CD1c-positive myeloid dendritic cell (primary cell): ENCODE measurements around the gene DIRAS2.
"Not testable (repeated sequence)": the region's sequence is repeated elsewhere in the genome, so short reads cannot be mapped to it uniquely, and the experiment has no call there.

Source experiments
- DNase-seq: peaks from one replicate; pipeline ENCODE4 v3.0.0-alpha.2; 2016; ENCODE audit errors: extremely low spot score

The DIRAS2 gene, protein sequence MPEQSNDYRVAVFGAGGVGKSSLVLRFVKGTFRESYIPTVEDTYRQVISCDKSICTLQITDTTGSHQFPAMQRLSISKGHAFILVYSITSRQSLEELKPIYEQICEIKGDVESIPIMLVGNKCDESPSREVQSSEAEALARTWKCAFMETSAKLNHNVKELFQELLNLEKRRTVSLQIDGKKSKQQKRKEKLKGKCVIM

DNA sequence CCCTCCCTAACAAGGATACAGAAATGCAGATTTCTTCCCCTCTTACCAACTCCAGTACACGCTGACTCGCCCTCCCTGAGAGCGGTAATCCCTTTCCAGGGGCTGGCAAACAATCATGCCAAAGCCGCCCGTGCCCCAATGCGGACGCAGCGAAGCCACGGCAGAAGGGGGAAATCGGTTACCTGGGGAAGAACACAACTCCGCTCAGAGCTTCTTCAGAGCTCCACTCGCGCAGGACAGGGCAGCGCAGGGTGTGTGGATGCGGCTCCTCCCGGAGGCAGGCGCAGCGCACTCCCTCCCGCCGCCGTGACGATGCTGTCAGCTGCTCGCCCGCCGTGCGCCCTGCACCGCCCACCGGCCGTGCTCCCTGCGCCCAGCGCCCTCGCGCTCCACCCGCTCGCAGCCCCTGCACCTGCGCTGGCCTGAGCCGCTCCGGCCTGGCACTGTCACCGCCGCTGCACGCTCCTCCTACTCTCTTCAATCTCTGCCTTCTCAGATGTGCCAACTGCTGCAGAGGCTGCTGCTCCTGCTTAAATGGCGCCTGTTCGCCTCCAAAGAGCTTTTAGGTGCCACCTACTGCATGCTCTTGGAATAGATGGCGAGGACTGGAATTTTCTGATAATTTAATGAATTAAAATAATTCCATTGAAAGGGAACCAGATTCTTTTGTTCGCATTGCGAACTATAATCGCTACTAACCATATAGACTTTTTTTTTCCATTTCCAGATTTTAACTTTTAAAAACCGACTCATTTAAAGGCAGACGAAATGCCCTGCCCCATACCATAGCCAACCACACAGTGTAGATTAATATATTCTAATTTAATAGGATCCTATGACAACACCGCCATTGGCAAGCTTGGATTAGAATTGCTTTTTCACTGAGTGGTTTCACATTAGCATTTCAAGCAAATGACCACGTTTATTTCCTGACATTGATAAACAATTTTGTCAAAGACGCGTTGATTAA is at the start of gene DIRAS2:
TSS of gene DIRAS2 (minus strand) at position 255 of the 970 bp plus-strand sequence. CDS start 28,997 bp downstream, outside the sequence.
- peak; percentile 30 for DNase-seq

DNA sequence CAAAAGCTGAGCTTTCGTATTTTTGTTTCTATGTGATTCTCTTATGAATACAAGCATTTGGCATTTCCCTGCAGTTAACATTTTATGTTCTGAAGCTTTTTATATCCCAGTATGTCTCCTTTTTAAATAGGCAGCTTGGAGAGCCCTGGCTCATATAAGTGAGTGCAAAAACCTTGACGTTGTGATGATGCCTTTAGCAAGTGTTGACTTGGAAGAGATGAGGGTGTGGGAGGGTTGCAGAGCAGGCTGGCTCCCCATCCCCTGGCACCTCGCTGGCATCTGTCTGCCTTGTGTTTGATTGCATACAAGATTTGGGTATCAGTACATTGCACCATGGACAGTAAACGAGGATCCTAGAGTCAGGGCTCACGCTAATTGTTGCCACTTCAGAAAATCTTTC is 42.1 kb upstream of the DIRAS2 start:
- no peak for DNase-seq

DNA sequence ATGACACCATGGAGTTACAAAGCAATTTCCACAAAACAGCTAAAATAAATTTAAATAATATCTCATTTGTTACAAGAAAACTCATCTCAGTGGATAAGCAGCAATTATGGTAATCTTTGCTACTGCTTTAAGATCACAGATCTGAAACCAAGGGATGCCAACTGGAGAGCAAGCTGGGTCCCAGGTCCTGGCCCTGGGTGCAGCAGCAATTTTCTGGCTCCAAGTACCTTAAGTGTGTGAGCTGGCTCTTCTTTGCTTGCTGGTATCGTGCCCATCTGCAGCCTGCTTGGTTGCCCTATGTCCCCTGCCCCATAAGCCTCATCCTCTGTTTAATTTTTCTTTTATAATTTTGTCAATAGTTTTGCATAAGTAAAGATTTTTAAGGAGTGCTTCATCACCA is 41.5 kb upstream of the DIRAS2 start:
- DNase-seq, result no peak

DNA sequence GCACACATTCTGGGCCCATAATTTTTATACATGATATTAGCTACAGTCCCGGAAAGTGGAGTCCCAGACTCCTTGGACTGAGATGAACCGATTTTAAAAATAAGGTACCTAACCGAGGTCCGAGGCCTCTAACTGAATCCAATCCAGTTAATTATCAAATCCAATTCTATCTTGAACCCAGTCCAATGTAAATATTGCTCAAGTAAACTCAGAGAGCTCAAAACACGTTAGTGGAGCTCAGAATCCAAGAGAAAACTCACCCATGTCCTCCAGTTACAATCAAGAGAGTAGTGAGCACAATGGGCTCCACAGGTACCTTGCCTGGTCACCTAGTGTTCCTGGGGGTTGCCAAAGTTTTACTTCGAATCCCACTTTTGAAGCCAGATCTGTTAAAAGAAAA is 37.9 kb upstream of the DIRAS2 start:
- no peak for DNase-seq

DNA sequence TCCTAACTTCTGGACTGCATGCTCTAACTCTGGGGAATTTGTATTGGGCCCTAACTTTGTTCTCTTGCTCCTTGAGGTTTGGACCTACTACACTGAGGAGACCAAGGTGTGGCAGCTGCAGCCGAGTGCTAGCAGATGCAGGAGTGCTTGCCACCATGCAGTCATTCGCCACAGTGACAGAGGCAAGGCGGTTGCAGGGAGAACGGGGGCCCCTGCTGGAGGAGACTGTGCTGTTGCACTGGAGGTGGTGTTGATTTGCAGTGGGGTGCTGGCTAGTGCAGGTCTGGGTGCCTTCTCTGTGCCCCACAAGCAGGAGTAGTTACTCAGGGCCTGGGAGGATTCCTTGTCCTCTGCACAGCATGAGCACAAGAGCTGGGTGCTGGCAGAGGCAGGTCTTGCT is 22.4 kb upstream of the DIRAS2 start:
- no peak for DNase-seq

DNA sequence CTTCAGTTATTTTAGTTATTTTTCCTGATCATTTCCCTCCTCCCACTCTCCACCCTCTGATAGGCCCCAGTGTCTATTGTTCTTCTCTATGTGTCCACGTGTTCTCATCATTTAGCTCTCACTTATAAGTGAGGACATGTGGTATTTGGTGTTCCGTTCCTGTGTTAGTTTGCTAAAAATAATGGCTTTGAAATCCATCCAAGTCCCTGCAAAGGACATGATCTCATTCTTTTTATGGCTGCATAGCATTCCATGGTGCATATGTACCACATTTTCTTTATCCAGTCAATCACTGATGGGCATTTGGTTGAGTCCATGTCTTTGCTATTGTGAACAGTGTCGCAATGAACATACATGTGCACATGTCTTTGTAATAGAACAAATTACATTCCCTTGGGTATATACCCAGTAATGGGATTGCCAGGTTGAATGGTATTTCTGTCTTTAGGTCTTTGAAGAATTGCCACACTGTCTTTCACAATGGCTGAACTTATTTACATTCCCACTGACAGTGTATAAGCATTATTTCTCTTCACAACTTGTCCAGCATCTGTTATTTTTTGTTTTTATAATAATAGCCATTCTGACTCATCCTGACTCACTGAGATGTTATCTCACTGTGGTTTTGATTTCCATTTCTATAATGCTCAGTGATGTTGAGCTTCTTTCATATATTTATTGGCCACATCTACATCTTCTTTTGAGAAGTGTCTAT is 17.2 kb upstream of the DIRAS2 start:
- DNase-seq, result no peak

DNA sequence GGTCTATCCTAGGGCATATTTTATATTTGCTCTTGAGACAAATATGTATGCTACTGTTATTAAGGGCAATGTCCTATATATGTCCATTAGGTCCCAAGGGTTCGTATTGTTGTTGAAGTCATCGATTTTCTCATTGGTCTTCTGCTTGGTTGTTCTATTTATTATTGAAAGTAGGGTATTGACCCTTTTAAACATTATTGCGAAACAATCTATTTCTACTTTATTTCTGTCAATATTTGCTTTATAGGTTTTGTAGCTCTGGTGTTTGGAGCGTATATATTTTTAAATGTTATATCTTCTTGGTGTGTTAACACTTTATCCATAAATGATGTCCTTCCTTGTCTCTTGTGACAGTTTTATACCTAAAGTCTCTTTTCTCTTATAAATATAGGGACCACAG is 16.2 kb upstream of the DIRAS2 start:
- no peak for DNase-seq

DNA sequence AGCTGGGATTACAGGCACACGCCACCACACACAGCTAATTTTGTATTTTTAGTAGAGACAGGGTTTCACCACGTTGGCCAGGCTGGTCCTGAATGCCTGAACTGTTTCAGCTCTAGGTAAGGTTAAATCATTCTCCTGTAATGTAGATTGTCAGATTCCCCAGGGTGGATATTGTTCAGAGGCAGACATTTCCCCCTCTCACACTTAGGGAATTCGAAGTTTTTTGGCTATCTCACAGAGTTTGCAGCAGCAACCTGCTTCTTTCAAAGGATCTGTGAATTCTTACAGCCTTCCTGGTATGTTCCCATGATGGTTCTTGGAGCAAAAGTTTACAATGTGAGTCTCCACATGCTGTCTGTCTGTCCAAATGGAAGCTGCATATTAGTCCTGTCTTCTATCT is 15.6 kb upstream of the DIRAS2 start:
- no peak for DNase-seq

DNA sequence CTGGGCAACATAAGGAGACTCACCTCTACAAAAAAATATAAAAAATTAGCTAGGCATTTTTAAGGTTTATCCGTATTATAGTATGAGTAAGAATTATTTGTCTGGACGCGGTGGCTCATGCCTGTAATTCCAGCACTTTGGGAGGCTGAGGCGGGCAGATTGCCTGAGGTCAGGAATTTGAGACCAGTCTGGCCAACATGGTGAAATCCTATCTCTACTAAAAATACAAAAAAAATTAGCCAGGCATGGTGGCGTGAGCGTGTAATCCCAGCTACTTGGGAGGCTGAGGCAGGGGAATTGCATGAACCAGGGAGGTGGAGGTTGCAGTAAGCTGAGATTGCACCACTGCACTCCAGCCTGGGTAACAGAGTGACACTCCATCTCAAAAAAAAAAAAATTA is 14.3 kb upstream of the DIRAS2 start:
- not testable (repeated sequence) for DNase-seq

DNA sequence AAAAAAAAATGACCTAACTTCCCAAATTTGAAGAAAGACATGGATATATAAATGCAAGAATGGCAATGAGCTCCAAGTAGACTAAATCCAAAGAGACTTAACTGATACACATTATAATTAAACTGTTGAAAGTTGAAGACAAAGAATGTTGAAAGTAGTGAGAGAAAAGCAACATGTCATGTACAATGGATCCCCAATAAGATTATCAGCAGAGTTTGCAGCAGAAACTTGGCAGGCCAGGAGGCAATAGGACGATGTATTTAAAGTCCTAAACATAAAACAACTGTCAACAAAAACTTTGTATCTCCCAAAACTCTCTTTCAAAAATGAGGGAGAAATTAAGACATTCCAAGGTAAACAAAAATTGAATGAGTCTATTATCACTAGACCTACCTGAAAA is 8.6 kb upstream of the DIRAS2 start:
- DNase-seq, result no peak

DNA sequence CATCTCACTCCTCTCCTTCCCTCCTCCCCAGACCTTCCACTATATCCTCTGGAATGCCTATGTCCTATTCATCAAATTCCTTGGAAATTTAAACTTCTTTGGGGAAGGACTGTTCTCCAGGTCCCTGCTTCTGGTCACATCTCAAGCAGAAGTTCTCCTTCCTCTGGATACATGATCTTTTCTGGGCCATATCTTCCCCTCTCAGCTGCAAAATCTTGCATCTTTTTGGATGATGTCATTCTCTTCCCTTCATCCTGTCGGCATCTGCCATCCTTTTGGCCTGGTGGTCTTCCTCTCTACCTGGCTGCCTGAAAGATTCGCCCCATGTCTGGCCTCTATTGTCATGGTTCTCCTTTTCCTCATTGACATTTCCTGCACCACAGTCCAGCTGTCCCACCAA is 5.2 kb upstream of the DIRAS2 start:
- DNase-seq, result no peak

DNA sequence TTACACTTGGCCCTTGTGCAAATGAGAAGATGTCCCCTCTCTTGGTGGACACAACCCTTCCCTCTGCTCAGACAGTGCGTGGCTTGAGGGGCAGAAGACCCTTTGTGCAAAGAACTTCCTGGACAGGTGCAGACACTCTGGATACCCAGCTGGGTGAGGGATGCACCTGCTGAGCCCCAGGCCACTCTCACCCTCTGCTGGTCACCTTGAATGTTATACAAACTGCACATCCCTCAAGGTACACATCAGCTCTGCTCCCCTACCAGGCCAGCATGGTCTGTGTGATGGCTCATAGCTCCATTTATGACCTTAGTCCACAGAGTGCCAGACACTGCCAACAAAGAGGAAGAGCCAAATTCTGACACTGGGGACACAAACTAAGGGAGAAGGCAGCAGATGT is 3.1 kb upstream of the DIRAS2 start:
- DNase-seq, result no peak

DNA sequence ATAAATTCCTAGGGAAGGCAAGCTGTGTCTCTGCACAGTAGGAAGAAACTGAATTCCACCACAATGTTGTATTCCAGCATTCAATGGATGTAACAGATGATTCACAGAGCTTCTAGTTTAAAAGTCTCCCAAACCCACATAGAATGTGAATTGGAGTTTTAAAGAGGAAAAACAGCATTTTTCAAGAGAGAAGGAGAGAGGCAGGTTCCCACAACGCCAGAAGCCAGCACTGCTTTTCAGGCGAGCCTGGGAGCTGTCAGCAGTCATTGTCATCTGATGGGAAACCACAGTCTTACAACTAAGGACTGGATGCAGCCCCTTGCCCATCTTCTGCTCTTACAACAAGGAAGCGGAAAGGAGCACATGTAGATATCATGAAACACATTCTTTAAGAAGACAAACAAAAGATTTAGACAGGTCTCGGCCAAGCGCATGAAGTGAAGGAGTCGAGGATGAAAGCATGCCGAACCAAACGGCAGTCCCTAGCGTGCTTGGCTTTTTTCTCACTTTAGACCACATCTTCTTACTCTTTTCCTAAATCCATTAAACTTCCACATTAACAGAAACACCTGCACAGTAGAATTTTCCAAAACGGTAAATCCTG is 638 bp downstream of the DIRAS2 start:
- no peak for DNase-seq

DNA sequence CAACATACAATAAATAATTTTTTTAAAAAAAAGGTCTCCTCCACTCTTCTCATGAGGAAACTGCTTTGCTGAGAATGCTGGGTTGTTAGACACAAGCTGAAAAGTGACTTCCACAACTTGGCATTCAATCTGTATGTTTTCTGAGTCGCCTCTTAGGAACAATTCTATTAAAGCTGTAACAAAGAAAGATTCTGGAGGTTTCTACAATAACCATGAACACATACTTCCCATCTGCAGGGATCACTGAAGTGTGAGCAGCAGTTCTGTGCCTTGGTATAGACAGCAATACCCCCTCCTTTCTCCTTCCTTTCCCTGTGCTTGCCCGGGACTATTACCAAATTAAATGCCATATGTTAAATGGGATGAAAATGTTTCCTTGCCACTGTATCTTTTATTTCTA is 1.5 kb downstream of the DIRAS2 start:
- DNase-seq, result no peak

DNA sequence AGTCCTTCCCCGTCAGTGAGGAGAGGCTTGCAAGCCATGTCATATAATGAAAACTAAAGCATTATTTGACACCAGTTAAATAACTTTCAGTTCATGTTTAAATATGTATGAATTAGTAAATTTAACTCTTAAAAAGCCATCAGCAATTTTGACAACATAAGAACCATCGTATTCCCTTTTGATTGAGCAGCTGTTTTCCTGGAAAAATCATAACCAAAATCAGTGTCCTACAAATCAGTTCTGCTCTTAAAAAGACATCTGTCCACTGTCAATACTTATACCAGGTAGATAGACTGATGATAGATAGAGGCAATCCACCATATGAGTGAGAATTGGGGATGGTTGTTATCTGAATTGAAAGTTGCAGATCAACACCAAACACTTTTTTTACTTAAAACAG is 2.3 kb downstream of the DIRAS2 start:
- no peak for DNase-seq

DNA sequence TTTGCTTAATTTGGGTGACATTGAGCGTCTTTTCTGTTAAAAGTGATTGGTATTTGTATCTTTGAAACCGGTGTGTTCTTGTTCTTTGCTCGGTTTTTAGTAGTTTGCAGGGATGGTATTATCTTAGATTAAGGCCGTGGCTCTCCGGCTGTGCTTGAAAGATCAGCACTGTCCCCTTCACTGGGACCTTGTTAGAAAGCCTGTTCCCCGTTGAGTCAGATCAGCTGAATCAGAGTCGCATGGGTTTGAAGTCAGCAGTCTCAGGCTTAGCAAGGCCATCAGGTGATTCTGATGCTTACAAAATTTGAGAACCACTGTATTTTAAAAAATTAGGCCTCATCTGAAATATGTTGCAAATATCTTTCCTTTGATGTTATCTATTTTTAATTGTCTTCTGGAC is 5.0 kb downstream of the DIRAS2 start:
- no peak for DNase-seq

DNA sequence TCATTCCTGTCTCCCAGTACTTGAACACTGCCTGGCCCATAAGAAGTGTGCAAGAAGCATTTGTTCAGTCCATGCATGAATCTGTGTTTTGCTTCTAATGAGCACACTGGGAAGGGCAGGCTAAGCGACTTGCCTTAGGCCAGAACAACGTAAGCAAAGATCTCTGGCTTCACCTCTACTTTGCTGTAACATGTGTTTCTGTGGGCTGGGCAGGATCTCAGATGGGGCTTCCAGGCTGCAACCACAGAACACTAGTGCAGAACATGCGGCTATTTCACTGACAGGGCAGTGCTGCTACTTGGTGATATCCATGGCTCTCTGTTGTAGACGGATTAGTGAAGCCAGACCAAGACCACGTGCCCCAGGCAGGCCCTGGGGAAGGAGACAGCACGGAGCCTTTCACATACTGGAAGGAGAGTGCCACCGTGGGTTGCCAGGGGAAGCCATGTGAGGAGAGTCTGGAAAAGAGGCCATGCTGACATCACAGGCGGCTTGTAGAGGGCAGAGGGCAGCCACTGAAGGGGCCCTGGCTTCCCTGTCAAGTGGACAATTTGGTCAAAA is 9.9 kb downstream of the DIRAS2 start:
- no peak for DNase-seq

DNA sequence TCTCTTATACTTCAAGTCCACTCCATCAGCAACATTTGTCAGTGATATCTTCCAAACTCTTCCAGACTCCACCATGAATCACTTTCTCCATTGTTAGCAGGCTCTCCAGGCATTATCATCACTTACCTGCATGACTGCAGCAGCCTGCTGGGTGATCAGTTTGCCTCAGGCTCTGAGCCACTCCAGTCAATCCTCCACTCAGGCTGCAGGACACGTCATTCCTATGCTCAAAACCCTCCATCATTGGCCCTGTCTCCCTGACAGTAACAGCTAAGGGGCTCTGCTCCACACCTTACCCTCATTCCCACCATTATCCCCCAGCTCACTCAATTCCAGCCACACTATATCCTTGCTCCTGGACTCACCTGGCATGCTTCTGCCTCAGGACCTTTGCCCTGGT is 10.7 kb downstream of the DIRAS2 start:
- DNase-seq, result no peak

DNA sequence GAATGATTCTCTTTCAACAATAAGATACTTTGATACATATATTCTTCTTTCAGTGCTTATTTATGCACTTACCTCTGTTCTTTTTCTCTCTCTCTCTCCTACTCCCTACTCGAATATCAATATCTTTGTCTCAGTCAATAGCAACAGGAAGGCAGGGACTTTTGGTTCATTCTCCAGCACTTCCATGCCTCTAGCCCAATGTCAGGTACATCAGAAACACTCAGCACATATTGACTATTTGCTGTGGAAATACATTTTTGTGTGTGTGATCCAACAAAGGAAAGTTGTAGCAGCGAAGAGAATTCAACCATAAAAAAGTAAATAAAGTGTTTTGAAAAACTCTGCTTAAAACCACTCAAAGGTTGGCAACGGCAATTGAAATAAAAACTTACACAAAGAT is 12.6 kb downstream of the DIRAS2 start:
- no peak for DNase-seq

DNA sequence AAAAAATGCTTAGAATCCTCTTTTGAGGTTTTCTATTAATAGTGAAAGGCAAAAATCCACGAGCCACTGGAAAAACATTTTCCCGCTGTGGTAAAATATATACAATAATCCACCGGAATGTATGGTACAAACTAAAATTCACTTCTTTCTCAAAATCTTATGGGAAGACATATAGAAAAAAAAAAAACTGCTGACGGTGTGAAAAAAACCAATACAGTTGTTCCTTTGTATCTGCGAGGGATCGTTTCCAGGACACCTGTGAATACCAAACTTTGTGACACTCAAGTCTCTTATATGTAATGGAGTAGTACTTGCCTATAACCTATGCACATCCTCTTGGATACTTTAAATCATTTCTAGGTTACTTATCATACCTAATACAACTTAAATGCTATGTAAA is 13.3 kb downstream of the DIRAS2 start:
- no peak for DNase-seq

DNA sequence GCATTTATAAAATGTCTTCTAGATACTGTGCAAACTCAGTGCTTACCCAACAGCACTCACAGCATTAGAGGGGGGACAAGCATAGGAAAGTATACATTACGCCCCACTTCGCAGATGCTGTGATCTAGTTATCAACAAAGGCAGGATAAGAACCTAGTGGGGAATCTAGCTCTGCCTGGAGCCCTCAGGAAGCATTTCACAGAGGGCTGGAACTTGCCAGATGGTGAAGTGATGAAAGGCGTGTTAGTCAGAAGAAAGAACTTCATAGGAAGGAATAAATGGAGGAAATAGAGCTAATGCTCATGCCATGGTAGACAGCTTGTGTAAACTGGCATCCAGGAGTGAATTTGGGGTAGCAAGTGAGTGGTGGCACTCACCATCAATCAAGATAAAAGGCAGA is 25.8 kb downstream of the DIRAS2 start:
- DNase-seq, result no peak

DNA sequence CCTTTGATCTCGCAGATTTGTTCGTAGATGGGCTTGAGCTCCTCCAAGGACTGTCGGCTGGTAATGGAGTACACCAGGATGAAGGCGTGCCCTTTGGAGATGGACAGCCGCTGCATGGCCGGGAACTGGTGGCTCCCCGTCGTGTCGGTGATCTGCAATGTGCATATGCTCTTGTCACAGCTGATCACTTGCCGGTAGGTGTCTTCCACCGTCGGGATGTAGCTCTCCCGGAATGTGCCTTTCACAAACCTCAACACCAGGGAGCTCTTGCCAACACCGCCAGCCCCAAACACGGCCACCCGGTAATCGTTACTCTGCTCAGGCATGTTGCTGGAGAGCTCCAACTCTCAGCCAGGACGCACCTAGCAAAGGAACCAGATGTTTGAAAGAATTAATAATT is 29.1 kb downstream of the DIRAS2 start:
- no peak for DNase-seq
